AG04449 (cell line): ENCODE data around the gene GFOD1.

Experiments used
- CTCF ChIA-PET: fragments of 350-600 bp; formaldehyde crosslinking; extraction: SDS; loops from one replicate; lab custom pipeline; 2021; ENCODE audit warnings: antibody characterized with exemption; lab: Yijun Ruan, JAX
- POLR2A ChIA-PET: fragments of 400-600, 350-600 bp; formaldehyde crosslinking; extraction: SDS; loops from one replicate; lab custom pipeline; 2020; ENCODE audit warnings: antibody characterized with exemption, inconsistent platforms; lab: Yijun Ruan, JAX
- DNase-seq: peaks from one replicate; pipeline ENCODE4 v3.0.0-alpha.2; 2010; ENCODE audit warnings: low read depth, low spot score
- H3K4me3 ChIP-seq: 2 replicates; pipeline ENCODE4 v1.5.1; 2011; ENCODE audit warnings: low read depth, mild to moderate bottlenecking, control low read depth, low read length
- TF ChIP-seq, protein P1 (sequence below): IDR thresholded peaks from one replicate; pipeline ENCODE4 v1.5.1; 2011; ENCODE audit warnings: mild to moderate bottlenecking, moderate library complexity, low read length, control low read depth, inconsistent platforms; ENCODE audit not compliant: insufficient read depth; ENCODE audit errors: missing control alignments

GFOD1 gene

DNA sequence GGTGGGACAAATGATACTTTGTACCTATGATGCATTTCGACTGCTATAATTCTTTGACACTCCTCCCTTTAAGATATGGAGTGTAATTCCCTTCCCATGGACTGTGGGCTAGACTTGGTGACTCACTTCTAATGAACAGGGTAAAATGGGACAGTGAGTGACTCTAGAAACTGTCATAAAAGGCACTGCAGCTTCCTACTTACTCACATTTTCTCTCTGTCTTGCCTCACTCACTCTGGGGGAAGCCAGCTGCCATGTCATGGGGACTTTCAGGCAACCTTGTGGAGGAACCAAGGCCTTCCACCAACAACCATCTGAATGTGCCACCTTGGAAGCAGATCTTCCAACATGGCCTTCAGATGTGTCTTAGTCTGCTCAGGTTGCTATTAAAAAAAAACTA is 12.9 kb upstream of the GFOD1 start:
- TF ChIP-seq, protein P1, sequence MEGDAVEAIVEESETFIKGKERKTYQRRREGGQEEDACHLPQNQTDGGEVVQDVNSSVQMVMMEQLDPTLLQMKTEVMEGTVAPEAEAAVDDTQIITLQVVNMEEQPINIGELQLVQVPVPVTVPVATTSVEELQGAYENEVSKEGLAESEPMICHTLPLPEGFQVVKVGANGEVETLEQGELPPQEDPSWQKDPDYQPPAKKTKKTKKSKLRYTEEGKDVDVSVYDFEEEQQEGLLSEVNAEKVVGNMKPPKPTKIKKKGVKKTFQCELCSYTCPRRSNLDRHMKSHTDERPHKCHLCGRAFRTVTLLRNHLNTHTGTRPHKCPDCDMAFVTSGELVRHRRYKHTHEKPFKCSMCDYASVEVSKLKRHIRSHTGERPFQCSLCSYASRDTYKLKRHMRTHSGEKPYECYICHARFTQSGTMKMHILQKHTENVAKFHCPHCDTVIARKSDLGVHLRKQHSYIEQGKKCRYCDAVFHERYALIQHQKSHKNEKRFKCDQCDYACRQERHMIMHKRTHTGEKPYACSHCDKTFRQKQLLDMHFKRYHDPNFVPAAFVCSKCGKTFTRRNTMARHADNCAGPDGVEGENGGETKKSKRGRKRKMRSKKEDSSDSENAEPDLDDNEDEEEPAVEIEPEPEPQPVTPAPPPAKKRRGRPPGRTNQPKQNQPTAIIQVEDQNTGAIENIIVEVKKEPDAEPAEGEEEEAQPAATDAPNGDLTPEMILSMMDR, result no peak
- H3K4me3 ChIP-seq, result no peak overlapping the region
- ChIA-PET CTCF (no interaction called here), POLR2A (no interaction called here)
- no peak for DNase-seq

DNA sequence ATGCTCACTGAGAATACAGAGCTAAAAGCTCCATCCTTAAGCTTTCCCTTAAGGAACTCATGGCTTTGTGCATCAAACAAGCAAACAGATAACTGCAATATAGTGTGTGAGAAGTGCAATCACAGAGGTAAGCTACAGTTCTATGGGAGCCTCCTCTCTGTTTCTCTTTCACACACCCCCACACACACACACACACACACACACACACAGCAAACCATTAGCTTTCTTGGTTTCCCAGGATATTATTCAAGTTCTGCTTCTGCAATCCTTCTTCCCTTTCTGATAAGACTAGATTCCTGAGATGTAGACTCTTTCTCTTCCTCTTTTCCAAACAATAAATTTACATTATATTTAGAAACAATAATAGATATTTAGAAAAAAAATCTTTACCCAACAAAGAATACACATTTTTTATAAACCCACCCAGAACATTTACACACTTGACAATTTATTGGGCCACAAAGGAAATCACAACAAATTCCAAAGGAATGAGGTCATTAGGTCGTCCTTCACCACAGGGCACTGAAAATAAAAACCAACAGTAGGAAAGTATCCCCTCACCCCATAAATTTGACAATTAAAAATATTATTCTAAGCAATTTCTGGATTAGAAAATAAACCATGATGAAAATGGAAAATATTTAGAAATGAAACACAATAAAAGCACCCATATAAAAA is 9.3 kb upstream of the GFOD1 start:
- CTCF ChIA-PET, result interaction anchor here (0.8 to 1.7 kb wide), 3 partner anchors 11 to 118 kb away, joined by 3 to 6 read pairs (median 3); partner anchors contain the start of gene NOL7
- no peak overlapping the region for H3K4me3 ChIP-seq
- DNase-seq, result no peak
- TF ChIP-seq, protein P1, result no peak
- POLR2A ChIA-PET, result no interaction called here

DNA sequence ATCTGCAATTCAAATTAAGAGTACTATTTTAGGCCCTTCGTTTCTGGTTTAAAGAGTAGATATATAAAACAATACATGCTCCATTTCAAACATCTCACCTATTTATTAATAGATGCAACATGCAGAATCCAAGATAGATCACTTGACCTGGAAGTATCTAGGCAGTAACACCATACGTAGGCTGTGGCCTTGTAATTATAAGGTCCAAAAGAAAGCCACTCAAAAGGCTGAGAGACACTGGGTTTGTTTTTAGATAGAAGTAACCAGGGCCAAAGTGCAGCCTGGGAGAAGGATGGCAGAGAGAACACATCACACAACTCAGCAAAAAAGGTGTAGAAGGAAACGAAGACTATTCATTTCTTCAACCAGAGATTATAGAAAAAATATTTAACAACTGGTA is 8.4 kb upstream of the GFOD1 start:
- ChIA-PET POLR2A (no interaction called here), CTCF (interaction anchor here (0.9 to 1.7 kb wide), 2 partner anchors 10 to 18 kb away, joined by 3 to 6 read pairs; no protein-coding TSS in a partner anchor)
- no peak overlapping the region for H3K4me3 ChIP-seq
- TF ChIP-seq, protein P1, result no peak
- DNase-seq, result no peak

DNA sequence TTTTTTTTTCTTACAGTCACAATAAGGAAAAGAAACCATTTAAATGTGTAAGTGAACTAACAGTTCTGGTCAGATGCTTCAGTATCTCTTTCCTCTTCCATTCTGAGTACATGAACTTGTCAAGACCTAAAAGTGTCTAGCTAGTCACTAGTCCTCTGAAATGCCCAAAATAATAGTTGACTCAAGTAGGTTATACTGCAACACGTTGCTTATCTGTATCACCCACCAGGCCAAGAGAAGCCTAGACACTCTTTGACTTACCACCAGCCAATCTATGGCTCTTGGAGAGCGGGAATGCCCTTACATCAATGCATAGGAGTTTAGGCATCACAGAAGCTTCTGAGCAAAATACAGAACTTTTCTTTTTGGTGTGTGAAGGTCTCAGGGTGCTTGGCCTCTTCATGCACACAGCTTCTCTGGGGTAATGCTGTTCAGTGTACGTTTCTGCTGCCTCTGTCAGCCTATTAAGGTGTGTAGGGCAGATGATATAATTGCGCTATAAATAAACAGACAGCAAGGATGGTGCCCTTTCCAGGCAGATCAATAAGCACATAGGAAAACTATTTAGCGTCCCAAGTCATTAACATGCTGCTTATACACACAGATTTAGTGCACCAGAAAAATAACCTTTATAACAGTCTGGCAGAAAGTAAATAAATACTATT is 7.8 kb upstream of the GFOD1 start:
- ChIA-PET POLR2A (no interaction called here), CTCF (no interaction called here)
- TF ChIP-seq, protein P1, result no peak
- DNase-seq, result no peak
- H3K4me3 ChIP-seq, result no peak overlapping the region

DNA sequence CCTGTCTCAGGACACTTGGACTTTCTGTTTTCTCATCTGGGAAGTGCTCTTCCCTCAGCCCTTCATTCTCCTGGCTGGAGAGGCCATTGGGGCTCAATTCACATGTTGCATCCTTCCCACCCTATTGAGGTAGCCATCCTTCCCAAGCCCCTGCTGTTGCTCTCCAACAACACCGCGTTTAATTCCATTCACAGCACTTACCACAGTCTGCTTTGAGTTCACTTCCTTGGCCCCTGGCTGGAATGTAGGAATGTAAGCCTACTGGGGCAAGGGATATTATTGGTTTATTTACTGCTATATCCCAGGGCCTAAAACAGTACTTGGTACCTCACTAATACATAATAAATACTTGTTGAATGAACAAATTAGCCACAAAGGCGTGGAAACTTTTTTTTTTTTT is 6.7 kb upstream of the GFOD1 start:
- TF ChIP-seq, protein P1, result no peak
- DNase-seq, result no peak
- no peak overlapping the region for H3K4me3 ChIP-seq
- ChIA-PET CTCF (no interaction called here), POLR2A (no interaction called here)

DNA sequence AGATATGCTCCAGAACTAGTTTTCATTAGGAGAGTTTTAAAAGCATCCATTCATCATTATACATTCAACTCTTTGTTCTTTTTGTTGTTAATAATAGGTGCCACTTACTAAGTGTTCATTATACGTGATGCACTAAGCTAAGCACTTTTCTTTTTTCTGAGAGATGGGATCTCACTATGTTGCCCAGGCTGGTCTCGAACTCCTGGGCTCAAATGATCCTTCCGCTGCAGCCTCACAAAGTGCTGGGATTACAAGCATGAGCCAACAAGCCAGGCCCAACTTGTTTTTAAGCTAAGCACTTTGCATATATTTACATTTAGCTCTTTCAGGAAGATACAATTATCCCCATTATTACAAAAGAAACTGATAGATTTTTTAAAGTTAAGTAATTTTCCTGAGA is 5.7 kb upstream of the GFOD1 start:
- POLR2A ChIA-PET, result no interaction called here

More for the DNA sequence above, 5.7 kb upstream of the GFOD1 start:
- no peak overlapping the region for H3K4me3 ChIP-seq
- DNase-seq, result no peak
- CTCF ChIA-PET, result interaction anchor here (0.7 to 1.1 kb wide), 2 partner anchors 45 to 163 kb away, joined by 3 read pairs; no protein-coding TSS in a partner anchor
- TF ChIP-seq, protein P1, result no peak
